ENCODE measurements around the gene RNF180. TPM values are rescaled to one million over a fixed set of nuclear protein-coding genes. Genes with fewer than 3 reads are reported as not detected.

The RNF180 gene
- total RNA-seq, 1 donor from 2014 or later = 7.3 TPM

DNA sequence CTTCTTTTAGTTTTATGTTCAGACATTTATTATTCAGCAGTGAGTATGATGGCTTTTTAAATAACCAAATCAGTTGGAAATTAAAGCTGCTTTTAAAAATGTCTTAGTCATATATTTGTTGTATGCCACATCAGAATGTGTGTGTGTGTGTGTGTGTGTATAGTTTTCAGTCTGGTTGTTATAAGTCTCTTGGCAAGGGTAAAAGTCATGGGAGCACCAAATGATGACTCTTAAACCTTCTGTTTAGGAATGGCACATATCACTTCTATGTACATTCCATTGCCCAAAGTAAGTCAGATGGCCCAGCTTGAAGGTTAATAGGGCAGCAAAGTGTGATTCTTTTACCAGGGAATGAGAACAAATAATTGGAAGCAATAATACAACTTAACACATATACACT lies 135.9 kb downstream of the RNF180 start:
- Mint-ChIP-seq H3K9me3 (no peaks in the 10 kb centered on the region), H3K4me3 (no peak overlapping the region), H3K27ac (ENCODE audit: unreplicated experiment) (no peak overlapping the region), H3K27me3 (ENCODE audit: low read depth) (no peaks in the 10 kb centered on the region), H3K4me1 (no peaks in the 10 kb centered on the region), H3K36me3 (ENCODE audit: low read depth) (no peaks in the 10 kb centered on the region)
- DNase-seq (ENCODE audit: low read depth, low spot score) = no peak
- TF ChIP-seq, protein P1, sequence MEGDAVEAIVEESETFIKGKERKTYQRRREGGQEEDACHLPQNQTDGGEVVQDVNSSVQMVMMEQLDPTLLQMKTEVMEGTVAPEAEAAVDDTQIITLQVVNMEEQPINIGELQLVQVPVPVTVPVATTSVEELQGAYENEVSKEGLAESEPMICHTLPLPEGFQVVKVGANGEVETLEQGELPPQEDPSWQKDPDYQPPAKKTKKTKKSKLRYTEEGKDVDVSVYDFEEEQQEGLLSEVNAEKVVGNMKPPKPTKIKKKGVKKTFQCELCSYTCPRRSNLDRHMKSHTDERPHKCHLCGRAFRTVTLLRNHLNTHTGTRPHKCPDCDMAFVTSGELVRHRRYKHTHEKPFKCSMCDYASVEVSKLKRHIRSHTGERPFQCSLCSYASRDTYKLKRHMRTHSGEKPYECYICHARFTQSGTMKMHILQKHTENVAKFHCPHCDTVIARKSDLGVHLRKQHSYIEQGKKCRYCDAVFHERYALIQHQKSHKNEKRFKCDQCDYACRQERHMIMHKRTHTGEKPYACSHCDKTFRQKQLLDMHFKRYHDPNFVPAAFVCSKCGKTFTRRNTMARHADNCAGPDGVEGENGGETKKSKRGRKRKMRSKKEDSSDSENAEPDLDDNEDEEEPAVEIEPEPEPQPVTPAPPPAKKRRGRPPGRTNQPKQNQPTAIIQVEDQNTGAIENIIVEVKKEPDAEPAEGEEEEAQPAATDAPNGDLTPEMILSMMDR (conservative IDR thresholded peaks at IDR 0.05) = no peak

DNA sequence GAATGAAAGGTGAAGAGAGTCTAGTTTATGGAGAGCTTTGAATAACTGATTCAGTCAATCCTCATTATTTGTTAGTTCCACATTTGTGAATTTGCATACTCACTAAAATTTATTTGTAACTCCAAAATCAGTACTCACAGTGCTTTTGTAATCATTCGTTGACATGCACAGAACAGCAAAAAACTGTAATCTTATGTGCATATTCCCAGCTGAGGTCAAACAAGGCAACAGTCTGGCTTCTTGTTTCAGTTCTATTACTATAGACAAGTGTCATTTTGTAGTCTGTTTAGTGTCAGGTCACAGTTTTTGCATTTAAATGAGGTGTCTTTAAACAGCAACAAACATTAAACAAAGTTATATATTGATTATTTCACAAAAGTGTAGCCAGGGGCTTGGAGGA lies 142.5 kb downstream of the RNF180 start:
- Mint-ChIP-seq H3K27me3 (ENCODE audit: low read depth) (no peaks in the 10 kb centered on the region), H3K4me1 (peaks cover 15% of the 10 kb centered on the region), H3K36me3 (ENCODE audit: low read depth) (no peaks in the 10 kb centered on the region), H3K4me3 (no peak overlapping the region), H3K27ac (ENCODE audit: unreplicated experiment) (no peak overlapping the region), H3K9me3 (no peaks in the 10 kb centered on the region)
- no peak for DNase-seq (ENCODE audit: low read depth, low spot score)
- TF ChIP-seq, protein P1 (conservative IDR thresholded peaks at IDR 0.05) = no peak

DNA sequence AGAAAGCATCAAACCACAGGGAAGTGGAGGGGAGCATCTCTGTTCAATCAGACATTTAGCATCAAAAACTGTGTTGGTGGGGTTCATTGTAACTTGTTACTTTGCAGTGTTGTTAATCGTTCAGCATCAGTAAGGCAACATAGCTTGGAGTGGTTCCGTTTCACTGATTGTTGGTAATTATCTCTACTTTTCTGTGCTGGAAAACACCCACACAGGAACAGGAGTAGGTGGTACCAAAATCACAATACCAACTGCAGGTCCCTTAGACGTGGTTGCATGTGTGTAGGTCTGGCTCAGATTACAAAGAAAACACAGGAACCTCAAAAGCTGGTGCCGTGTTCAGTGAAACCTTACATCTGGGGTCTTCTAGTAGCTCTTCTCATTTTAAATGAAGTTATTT lies 146.8 kb downstream of the RNF180 start:
- Mint-ChIP-seq H3K9me3 (no peaks in the 10 kb centered on the region), H3K27ac (ENCODE audit: unreplicated experiment) (no peak overlapping the region), H3K27me3 (ENCODE audit: low read depth) (no peaks in the 10 kb centered on the region), H3K4me3 (no peak overlapping the region), H3K36me3 (ENCODE audit: low read depth) (no peaks in the 10 kb centered on the region), H3K4me1 (peaks cover 15% of the 10 kb centered on the region)
- no peak for DNase-seq (ENCODE audit: low read depth, low spot score)
- TF ChIP-seq, protein P1 (conservative IDR thresholded peaks at IDR 0.05) = no peak

DNA sequence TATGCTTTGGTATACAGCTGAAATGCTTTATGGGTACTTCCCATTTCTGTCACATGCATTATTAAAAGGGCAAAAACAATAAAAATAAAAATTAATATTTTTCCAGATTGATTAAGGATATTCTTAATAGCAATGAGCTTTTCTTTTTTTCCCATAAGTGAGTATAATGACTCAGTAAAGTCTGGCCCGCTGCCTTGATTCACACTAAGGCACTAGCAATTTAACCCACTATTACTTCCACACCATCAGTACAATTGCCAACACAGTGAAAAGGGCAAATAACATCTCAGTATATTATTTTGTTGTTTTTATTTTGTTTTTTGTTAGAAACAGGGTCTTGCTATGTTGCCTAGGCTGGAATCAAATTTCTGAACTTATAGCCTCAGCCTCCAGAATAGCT lies 150.1 kb downstream of the RNF180 start:
- Mint-ChIP-seq H3K4me1 (no peaks in the 10 kb centered on the region), H3K9me3 (no peaks in the 10 kb centered on the region), H3K4me3 (no peak overlapping the region), H3K27me3 (ENCODE audit: low read depth) (no peaks in the 10 kb centered on the region), H3K36me3 (ENCODE audit: low read depth) (no peaks in the 10 kb centered on the region), H3K27ac (ENCODE audit: unreplicated experiment) (no peak overlapping the region)
- TF ChIP-seq, protein P1 (conservative IDR thresholded peaks at IDR 0.05) = no peak
- no peak for DNase-seq (ENCODE audit: low read depth, low spot score)

DNA sequence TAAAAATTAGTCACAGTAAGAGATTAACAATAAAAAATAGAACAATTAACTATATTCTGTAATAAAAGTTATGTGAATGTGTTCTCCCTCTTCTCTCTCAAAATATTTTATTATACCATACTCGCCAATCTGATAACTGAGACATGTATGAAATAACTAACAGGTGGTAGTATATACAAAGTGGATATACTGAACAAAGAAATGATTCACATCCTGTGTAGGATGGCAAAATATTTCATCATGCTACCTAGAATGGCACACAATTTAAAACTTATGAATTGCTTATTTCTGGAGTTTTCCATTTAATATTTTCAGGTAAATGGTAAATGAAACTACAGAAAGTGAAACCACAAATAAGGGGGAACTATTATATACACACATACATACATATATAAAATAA lies 152.5 kb downstream of the RNF180 start:
- Mint-ChIP-seq H3K27ac (ENCODE audit: unreplicated experiment) (no peak overlapping the region), H3K36me3 (ENCODE audit: low read depth) (no peaks in the 10 kb centered on the region), H3K9me3 (no peaks in the 10 kb centered on the region), H3K4me3 (no peak overlapping the region), H3K27me3 (ENCODE audit: low read depth) (no peaks in the 10 kb centered on the region), H3K4me1 (no peaks in the 10 kb centered on the region)
- DNase-seq (ENCODE audit: low read depth, low spot score) = no peak
- TF ChIP-seq, protein P1 (conservative IDR thresholded peaks at IDR 0.05) = no peak

DNA sequence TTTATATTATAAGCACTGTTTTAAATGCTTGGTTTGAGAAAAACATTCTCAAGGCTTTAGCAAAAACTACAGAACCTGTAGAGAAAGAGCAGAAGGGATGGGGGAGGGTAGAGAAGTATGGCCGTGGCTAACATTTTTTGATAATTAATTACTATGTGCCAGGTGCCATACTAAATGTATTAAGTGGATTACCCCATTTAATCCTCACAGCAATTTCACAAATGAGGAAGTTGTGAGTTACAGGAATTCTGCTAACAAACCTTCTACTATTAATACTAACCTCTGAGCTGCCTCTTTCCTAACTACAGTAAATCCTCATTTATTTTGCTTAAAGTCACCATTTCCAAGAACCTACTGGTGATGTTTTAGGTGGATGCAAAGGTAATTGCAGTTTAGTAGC lies 157.9 kb downstream of the RNF180 start:
- Mint-ChIP-seq H3K4me3 (no peak overlapping the region), H3K9me3 (peaks cover 11% of the 10 kb centered on the region), H3K27ac (ENCODE audit: unreplicated experiment) (no peak overlapping the region), H3K4me1 (no peaks in the 10 kb centered on the region), H3K36me3 (ENCODE audit: low read depth) (peaks cover 14% of the 10 kb centered on the region), H3K27me3 (ENCODE audit: low read depth) (no peaks in the 10 kb centered on the region)
- no peak for DNase-seq (ENCODE audit: low read depth, low spot score)
- TF ChIP-seq, protein P1 (conservative IDR thresholded peaks at IDR 0.05) = no peak

All from neural crest cell (in vitro differentiated cells).